Esophagus squamous epithelium (tissue), 4 donors: ENCODE measurements around the gene JPT2.

Experiments used
- CTCF ChIP-seq, 6 experiments: fragments of 450-650 bp in 4 of 6; fragments of 200-600 bp in 2 of 6; sonication (generic) in 2 of 6; IDR thresholded peaks; one replicate each; pipeline ENCODE4 v1.5.1; 2016 to 2019; ENCODE audit warnings: antibody characterized with exemption in 6 of 6, mild to moderate bottlenecking in 4 of 6, moderate library complexity in 4 of 6
- POLR2A ChIP-seq, 4 donors: fragments of 450-650 bp; IDR thresholded peaks; one replicate each; pipeline ENCODE4 v1.6.1; 2017; ENCODE audit warnings: antibody characterized with exemption in 4 of 4, mild to moderate bottlenecking in 4 of 4, moderate library complexity in 3 of 4

DNA sequence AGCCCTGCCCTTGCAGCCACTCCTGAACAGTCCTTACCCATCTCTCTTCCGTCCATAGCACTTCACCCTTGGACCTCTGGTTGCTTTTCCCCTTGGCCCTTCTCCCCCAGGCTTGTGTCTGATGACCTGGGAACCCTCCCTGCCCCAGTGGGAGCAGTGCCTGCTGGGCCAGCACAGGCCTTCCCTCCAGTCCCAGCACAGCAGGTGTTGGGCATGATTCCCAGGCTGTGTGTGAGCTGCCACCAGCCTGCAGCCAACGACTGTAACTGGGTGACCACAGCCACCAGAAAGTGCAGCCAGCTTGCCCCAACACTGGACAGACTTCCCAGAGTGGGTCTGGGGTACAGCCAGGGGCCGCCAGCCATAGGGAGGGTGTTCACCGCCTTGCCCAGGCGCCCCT lies 35.9 kb upstream of the JPT2 start:
- TF ChIP-seq CTCF (IDR thresholded peaks at IDR 0.05) (no peak), POLR2A (IDR thresholded peaks at IDR 0.05) (no peak)
